Tibial nerve (tissue), 4 donors: ENCODE data around the gene LRFN3. TPM values are rescaled to one million over a fixed set of nuclear protein-coding genes. Genes with fewer than 3 reads are reported as not detected.

Experiments
- DNase-seq, 2 donors: peaks; one replicate each; pipeline ENCODE4 v3.0.0-alpha.2; 2019; ENCODE audit warnings: low spot score in 2 of 2
- H3K27ac ChIP-seq, 4 donors: fragments of 200-600 bp; sonication (generic) in 3 of 4; one replicate each; pipeline ENCODE4 v1.5.1; 2017 to 2019; ENCODE audit warnings: mild to moderate bottlenecking in 1 of 4
- H3K27me3 ChIP-seq, 2 donors: fragments of 200-600 bp; sonication (generic) in 1 of 2; one replicate each; pipeline versions ENCODE4 v1.5.1 to v1.6.0; 2017 to 2019
- H3K36me3 ChIP-seq, 3 donors: fragments of 200-600 bp; sonication (generic); one replicate each; pipeline ENCODE4 v1.5.1; 2018 to 2019
- H3K4me1 ChIP-seq, 4 donors: fragments of 200-600 bp; sonication (generic) in 3 of 4; one replicate each; pipeline ENCODE4 v1.5.1; 2017 to 2019
- H3K4me3 ChIP-seq, 4 donors: fragments of 200-600 bp; sonication (generic) in 3 of 4; one replicate each; pipeline ENCODE4 v1.5.1; 2017 to 2019; ENCODE audit warnings: mild to moderate bottlenecking in 1 of 4, moderate library complexity in 1 of 4
- H3K9me3 ChIP-seq, 4 donors: fragments of 200-600 bp; sonication (generic) in 3 of 4; one replicate each; pipeline ENCODE4 v1.5.1; 2017 to 2019
- EP300 ChIP-seq, 2 donors: sonication (generic); formaldehyde crosslinking; IDR thresholded peaks; one replicate each; pipeline ENCODE4 v1.6.1; 2017; ENCODE audit warnings: antibody characterized with exemption in 2 of 2, mild to moderate bottlenecking in 1 of 2
- POLR2A ChIP-seq, 2 donors: fragments of 450-650 bp; IDR thresholded peaks; one replicate each; pipeline ENCODE4 v1.6.1; 2017; ENCODE audit warnings: antibody characterized with exemption in 2 of 2, mild to moderate bottlenecking in 2 of 2, moderate library complexity in 2 of 2
- WGBS, 2 donors: methylation state at CpG; one replicate each; pipeline ENCODE4 v1.1.5; 2018; 5-methylcytosine and 5-hydroxymethylcytosine counted together
- small RNA-seq: library from RNA; depleted of rRNA; stranded (forward); fragments of <200 nt; gene quantifications from one replicate; pipeline ENCODE3, GENCODE V24; 2016
- total RNA-seq, 4 donors: library from RNA; depleted of rRNA; stranded (reverse); fragments of >200 nt; gene quantifications; one replicate each; pipeline ENCODE4 v1.1.0, GENCODE V29; 2016
- TF ChIP-seq, protein P1 (sequence below), 5 experiments: fragments of 200-600 bp in 3 of 5; fragments of 450-650 bp in 2 of 5; sonication (generic) in 3 of 5; IDR thresholded peaks; one replicate each; pipeline ENCODE4 v1.5.1; 2016 to 2019; ENCODE audit warnings: antibody characterized with exemption in 5 of 5, mild to moderate bottlenecking in 3 of 5, moderate library complexity in 2 of 5

Gene LRFN3
- total RNA-seq, 4 donors from 2014 or later, result 5.0 to 20.4 (median 8.6) TPM

GRCh38 chr19:35993923-35994598 lies 57.9 kb downstream of the LRFN3 start:
- TF ChIP-seq EP300 (IDR thresholded peaks at IDR 0.05) (no peak), POLR2A (IDR thresholded peaks at IDR 0.05) (no peak)
- TF ChIP-seq, protein P1, sequence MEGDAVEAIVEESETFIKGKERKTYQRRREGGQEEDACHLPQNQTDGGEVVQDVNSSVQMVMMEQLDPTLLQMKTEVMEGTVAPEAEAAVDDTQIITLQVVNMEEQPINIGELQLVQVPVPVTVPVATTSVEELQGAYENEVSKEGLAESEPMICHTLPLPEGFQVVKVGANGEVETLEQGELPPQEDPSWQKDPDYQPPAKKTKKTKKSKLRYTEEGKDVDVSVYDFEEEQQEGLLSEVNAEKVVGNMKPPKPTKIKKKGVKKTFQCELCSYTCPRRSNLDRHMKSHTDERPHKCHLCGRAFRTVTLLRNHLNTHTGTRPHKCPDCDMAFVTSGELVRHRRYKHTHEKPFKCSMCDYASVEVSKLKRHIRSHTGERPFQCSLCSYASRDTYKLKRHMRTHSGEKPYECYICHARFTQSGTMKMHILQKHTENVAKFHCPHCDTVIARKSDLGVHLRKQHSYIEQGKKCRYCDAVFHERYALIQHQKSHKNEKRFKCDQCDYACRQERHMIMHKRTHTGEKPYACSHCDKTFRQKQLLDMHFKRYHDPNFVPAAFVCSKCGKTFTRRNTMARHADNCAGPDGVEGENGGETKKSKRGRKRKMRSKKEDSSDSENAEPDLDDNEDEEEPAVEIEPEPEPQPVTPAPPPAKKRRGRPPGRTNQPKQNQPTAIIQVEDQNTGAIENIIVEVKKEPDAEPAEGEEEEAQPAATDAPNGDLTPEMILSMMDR (IDR thresholded peaks at IDR 0.05), result peak in 1 of 5 experiments; percentile 20
- Histone ChIP-seq H3K4me3 (peak overlapping the region; percentile 69 to 98 (median 88)), H3K27me3 (no peaks in the 10 kb centered on the region), H3K36me3 (peaks cover 0 to 21% (median 0%) of the 10 kb centered on the region in 3 donors), H3K27ac (peak overlapping the region in 3 of 4 donors; percentile 82 to 91 (median 89)), H3K9me3 (no peaks in the 10 kb centered on the region), H3K4me1 (peaks cover 0 to 39% (median 23%) of the 10 kb centered on the region in 4 donors)
- 26 to 30% methylated on average over 33 to 41 of the region's 49 CpGs for WGBS, 2 donors
- no peak for DNase-seq

Small RNA genes lying within 50 kb of the gene (small RNA-seq; reads per million reads assigned to genes)
- not detected for gene AF038458.1

Other genes with a start within 250 kb of the LRFN3 start
- not detected for gene ZBTB32, start 231.8 kb upstream of the LRFN3 start, total RNA-seq
- 10 to 100 TPM; 12.9 to 38.7 (median 25.5) TPM for gene KMT2B, start 218.4 kb upstream of the LRFN3 start, total RNA-seq
- gene IGFLR1, start 193.9 kb upstream of the LRFN3 start, total RNA-seq, result 10 to 100 TPM in 2 of 4 donors, 1 to 10 TPM in 2; 4.8 to 25.5 (median 10.7) TPM
- 10 to 100 TPM; 17.8 to 51.1 (median 43.2) TPM for gene U2AF1L4, start 191.0 kb upstream of the LRFN3 start, total RNA-seq
- gene PSENEN, start 190.7 kb upstream of the LRFN3 start, total RNA-seq, result 10 to 100 TPM; 33.1 to 46.7 (median 40.3) TPM
- 10 to 100 TPM; 18.1 to 32.7 (median 20.6) TPM for gene LIN37, start 187.8 kb upstream of the LRFN3 start, total RNA-seq
- 100 to 1,000 TPM in 3 of 4 donors, 10 to 100 TPM in 1; 85.2 to 190 (median 124) TPM for gene HSPB6, start 179.3 kb upstream of the LRFN3 start, total RNA-seq
- 10 to 100 TPM; 14.2 to 32.7 (median 19.9) TPM for gene PROSER3, start 178.2 kb upstream of the LRFN3 start, total RNA-seq
- 10 to 100 TPM in 3 of 4 donors, 1 to 10 TPM in 1; 6.6 to 46.8 (median 26.1) TPM for gene ARHGAP33, start 160.8 kb upstream of the LRFN3 start, total RNA-seq
- gene PRODH2, start 123.5 kb upstream of the LRFN3 start, total RNA-seq, result not detected
- not detected for gene NPHS1, start 83.9 kb upstream of the LRFN3 start, total RNA-seq
- gene KIRREL2, start 79.5 kb upstream of the LRFN3 start, total RNA-seq, result under 1 TPM in 1 of 4 donors, not detected in 3; 0.44 TPM
- gene APLP1, start 67.8 kb upstream of the LRFN3 start, total RNA-seq, result 10 to 100 TPM in 2 of 4 donors, 1 to 10 TPM in 2; 8.7 to 19.7 (median 10.7) TPM
- gene NFKBID, start 35.8 kb upstream of the LRFN3 start, total RNA-seq, result 10 to 100 TPM; 15.1 to 23.8 (median 21.8) TPM
- 10 to 100 TPM; 10.5 to 37.6 (median 15.5) TPM for gene HCST, start 33.8 kb upstream of the LRFN3 start, total RNA-seq
- 100 to 1,000 TPM in 3 of 4 donors, 10 to 100 TPM in 1; 41.4 to 122 (median 117) TPM for gene TYROBP, start 28.1 kb upstream of the LRFN3 start, total RNA-seq
- 10 to 100 TPM; 67.8 to 88.9 (median 77.1) TPM for gene SDHAF1, start 58.8 kb downstream of the LRFN3 start, total RNA-seq
- gene SYNE4, start 72.4 kb downstream of the LRFN3 start, total RNA-seq, result 1 to 10 TPM in 1 of 4 donors, under 1 TPM in 2, not detected in 1; 0.21 to 2.1 (median 0.98) TPM
- 10 to 100 TPM; 25.3 to 46.0 (median 33.9) TPM for gene ALKBH6, start 77.8 kb downstream of the LRFN3 start, total RNA-seq
- 10 to 100 TPM; 20.1 to 44.7 (median 24.6) TPM for gene CLIP3, start 96.5 kb downstream of the LRFN3 start, total RNA-seq
- 10 to 100 TPM; 11.4 to 21.0 (median 16.0) TPM for gene THAP8, start 117.9 kb downstream of the LRFN3 start, total RNA-seq
- 1 to 10 TPM in 2 of 4 donors, under 1 TPM in 2; 0.42 to 2.1 (median 1.4) TPM for gene WDR62, start 118.5 kb downstream of the LRFN3 start, total RNA-seq
- gene OVOL3, start 174.8 kb downstream of the LRFN3 start, total RNA-seq, result not detected
- 10 to 100 TPM; 54.2 to 98.4 (median 77.4) TPM for gene POLR2I, start 178.5 kb downstream of the LRFN3 start, total RNA-seq
- 100 to 1,000 TPM; 183 to 254 (median 225) TPM for gene TBCB, start 179.1 kb downstream of the LRFN3 start, total RNA-seq
- 100 to 1,000 TPM; 179 to 235 (median 213) TPM for gene CAPNS1, start 203.7 kb downstream of the LRFN3 start, total RNA-seq
- gene COX7A1, start 216.1 kb downstream of the LRFN3 start, total RNA-seq, result 10 to 100 TPM; 18.4 to 73.9 (median 35.5) TPM